H1 (cell line): ENCODE results near the gene SLC9A5. TPM values are rescaled to one million over a fixed set of nuclear protein-coding genes. Genes with fewer than 3 reads are reported as not detected.

ENCODE experiments used
- CTCF ChIA-PET: fragments of 300-600 bp; sonication (Branson Sonifier 250); formaldehyde crosslinking; loops from one replicate; lab custom pipeline; 2021; ENCODE audit not compliant: partially characterized antibody; lab: Charles Lee
- POLR2A ChIA-PET: fragments of 300-600 bp; sonication (Branson Sonifier 250); formaldehyde crosslinking; loops from one replicate; lab custom pipeline; 2021; ENCODE audit warnings: inconsistent platforms; ENCODE audit not compliant: partially characterized antibody; lab: Charles Lee
- DNase-seq, 2 experiments: peaks; one replicate each; pipeline versions ENCODE4 v3.0.0 to v3.0.0-alpha.2; 2010 to 2022; ENCODE audit warnings: low spot score in 2 of 2, low read depth in 1 of 2, mixed read lengths in 1 of 2
- FAIRE-seq: peaks from 2 replicates; lab custom pipeline; 2011; peaks lifted over from hg19 to GRCh38; lab: Jason Lieb, UNC
- H2AFZ ChIP-seq: 2 replicates; pipeline ENCODE4 v1.8.1; 2012; ENCODE audit warnings: low read length, inconsistent platforms
- H2AK5ac ChIP-seq: 2 replicates; pipeline ENCODE4 v1.6.1; 2013; ENCODE audit warnings: low read depth, low read length
- H2BK120ac ChIP-seq: replicated peaks from 2 replicates; pipeline ENCODE3; 2013; ENCODE audit warnings: low read depth, low read length, inconsistent platforms
- H2BK12ac ChIP-seq: 2 replicates; pipeline ENCODE4 v1.6.1; 2013; ENCODE audit warnings: low read depth, low read length
- H2BK15ac ChIP-seq: 2 replicates; pipeline ENCODE4 v1.6.1; 2013; ENCODE audit warnings: low read length
- H2BK20ac ChIP-seq: 2 replicates; pipeline ENCODE4 v1.6.1; 2013; ENCODE audit warnings: low read length
- H2BK5ac ChIP-seq: 2 replicates; pipeline ENCODE4 v1.6.1; 2013; ENCODE audit warnings: low read depth, low read length
- H3K14ac ChIP-seq: 2 replicates; pipeline ENCODE4 v1.6.1; 2013; ENCODE audit warnings: inconsistent platforms; ENCODE audit not compliant: insufficient read length
- H3K18ac ChIP-seq: 2 replicates; pipeline ENCODE4 v1.6.1; 2013; ENCODE audit warnings: low read length; ENCODE audit errors: extremely low read depth
- H3K23ac ChIP-seq: 2 replicates; pipeline ENCODE4 v1.6.1; 2013; ENCODE audit warnings: inconsistent platforms; ENCODE audit not compliant: insufficient read length
- H3K23me2 ChIP-seq: 2 replicates; pipeline ENCODE4 v1.6.1; 2013; ENCODE audit warnings: low read depth, low read length
- H3K27ac ChIP-seq: 2 replicates; pipeline ENCODE4 v1.6.1; 2011; ENCODE audit warnings: low read depth, low read length, inconsistent platforms
- H3K27me3 ChIP-seq, 4 experiments: replicated peaks in 1 of 4; 1 replicate in 1 of 4; 2 replicates in 3 of 4; pipeline versions ENCODE4 v1.6.1 to v1.8.1; 2011 to 2013; ENCODE audit warnings: low read length in 3 of 4, mild to moderate bottlenecking in 3 of 4, inconsistent platforms in 2 of 4, mixed read lengths in 2 of 4, moderate library complexity in 1 of 4; ENCODE audit not compliant: control insufficient read depth in 3 of 4, insufficient read depth in 3 of 4; ENCODE audit errors: extremely low read depth in 1 of 4
- H3K36me3 ChIP-seq, 4 experiments: 2 replicates each; pipeline versions ENCODE4 v1.6.1 to v1.8.1; 2011 to 2013; ENCODE audit warnings: mild to moderate bottlenecking in 4 of 4, low read length in 3 of 4, moderate library complexity in 2 of 4, control low read depth in 1 of 4, inconsistent platforms in 1 of 4; ENCODE audit not compliant: insufficient read depth in 4 of 4, control insufficient read depth in 2 of 4
- H3K4ac ChIP-seq: replicated peaks from 2 replicates; pipeline ENCODE3; 2013; ENCODE audit warnings: low read length, low read depth, mixed read lengths, inconsistent platforms; ENCODE audit not compliant: insufficient read length
- H3K4me1 ChIP-seq, 4 experiments: replicated peaks in 1 of 4; 1 replicate in 1 of 4; 2 replicates in 3 of 4; pipeline versions ENCODE4 v1.6.1 to v1.8.1; 2011 to 2013; ENCODE audit warnings: low read length in 3 of 4, inconsistent platforms in 2 of 4, mixed read lengths in 1 of 4; ENCODE audit not compliant: insufficient read depth in 4 of 4, control insufficient read depth in 3 of 4
- H3K4me2 ChIP-seq, 2 experiments: 2 replicates each; pipeline versions ENCODE4 v1.6.1 to v1.8.1; 2011 to 2013; ENCODE audit warnings: low read depth in 2 of 2, low read length in 2 of 2, control low read depth in 1 of 2, inconsistent platforms in 1 of 2, mild to moderate bottlenecking in 1 of 2; ENCODE audit not compliant: insufficient read depth in 1 of 2
- H3K4me3 ChIP-seq, 4 experiments: fragments of 200-600, 300-600 bp in 1 of 4; sonication (generic), shearing (Covaris generic), sonication (Bioruptor Twin) in 1 of 4; 2 replicates each; pipeline versions ENCODE4 v1.5.1 to v1.8.1; 2011 to 2016; ENCODE audit warnings: low read length in 4 of 4, low read depth in 3 of 4, control low read depth in 2 of 4, inconsistent platforms in 2 of 4, mild to moderate bottlenecking in 2 of 4, mixed read lengths in 1 of 4, moderate library complexity in 1 of 4; ENCODE audit not compliant: insufficient read depth in 2 of 4; ENCODE audit errors: extremely low read depth in 1 of 4
- H3K56ac ChIP-seq: replicated peaks from 2 replicates; pipeline ENCODE3; 2013; ENCODE audit warnings: low read depth, mild to moderate bottlenecking, mixed read lengths, low read length, inconsistent platforms; ENCODE audit not compliant: insufficient read length
- H3K79me1 ChIP-seq: 2 replicates; pipeline ENCODE4 v1.6.1; 2013; ENCODE audit warnings: low read depth, low read length, control low read depth
- H3K79me2 ChIP-seq, 2 experiments: 2 replicates each; pipeline versions ENCODE4 v1.6.1 to v1.8.1; 2012 to 2013; ENCODE audit warnings: low read length in 2 of 2, mild to moderate bottlenecking in 2 of 2, inconsistent platforms in 1 of 2; ENCODE audit not compliant: insufficient read depth in 2 of 2, control insufficient read depth in 1 of 2
- H3K9ac ChIP-seq, 4 experiments: replicated peaks in 1 of 4; 1 replicate in 1 of 4; 2 replicates in 3 of 4; pipeline versions ENCODE4 v1.6.1 to v1.8.1; 2011 to 2013; ENCODE audit warnings: low read depth in 3 of 4, low read length in 3 of 4, control low read depth in 2 of 4, mild to moderate bottlenecking in 2 of 4, moderate library complexity in 2 of 4, inconsistent platforms in 1 of 4; ENCODE audit errors: extremely low read depth in 1 of 4
- H3K9me3 ChIP-seq, 2 experiments: 2 replicates each; pipeline versions ENCODE4 v1.6.1 to v1.8.1; 2012 to 2013; ENCODE audit warnings: mild to moderate bottlenecking in 2 of 2, moderate library complexity in 2 of 2, control low read depth in 1 of 2, inconsistent platforms in 1 of 2, low read depth in 1 of 2, low read length in 1 of 2, mixed read lengths in 1 of 2; ENCODE audit not compliant: insufficient read depth in 2 of 2
- H4K20me1 ChIP-seq, 2 experiments: replicated peaks in 1 of 2; 2 replicates each; pipeline versions ENCODE3 to v1.8.1; 2011 to 2013; ENCODE audit warnings: inconsistent platforms in 2 of 2, low read length in 2 of 2, mild to moderate bottlenecking in 1 of 2; ENCODE audit not compliant: insufficient read depth in 2 of 2, control insufficient read depth in 1 of 2
- H4K5ac ChIP-seq: 2 replicates; pipeline ENCODE4 v1.6.1; 2013; ENCODE audit warnings: low read length, low read depth, mixed read lengths, inconsistent platforms; ENCODE audit not compliant: insufficient read length
- H4K8ac ChIP-seq: 2 replicates; pipeline ENCODE4 v1.8.0; 2013; ENCODE audit warnings: mild to moderate bottlenecking, moderate library complexity, low read length, inconsistent platforms; ENCODE audit not compliant: insufficient read depth; ENCODE audit errors: extremely low read depth
- H4K91ac ChIP-seq: replicated peaks from 2 replicates; pipeline ENCODE3; 2013; ENCODE audit warnings: low read length, mixed read lengths, inconsistent platforms; ENCODE audit not compliant: insufficient read length
- ASH2L ChIP-seq: fragments of 200-600, 300-600 bp; sonication (generic); IDR thresholded peaks from one replicate; pipeline ENCODE4 v1.7.1; 2017; ENCODE audit warnings: low read length
- BACH1 ChIP-seq: IDR thresholded peaks from 2 replicates; pipeline ENCODE4 v1.6.1; 2012; ENCODE audit warnings: low read length, improper control_type of control experiment
- CHD1 ChIP-seq: IDR thresholded peaks from 2 replicates; pipeline ENCODE4 v1.6.1; 2012; ENCODE audit warnings: low read depth, low read length, improper control_type of control experiment
- CREB1 ChIP-seq: IDR thresholded peaks from 2 replicates; pipeline ENCODE4 v1.6.1; 2012; ENCODE audit warnings: inconsistent platforms
- EP300 ChIP-seq, 2 experiments: IDR thresholded peaks; 1 replicate in 1 of 2; 2 replicates in 1 of 2; pipeline ENCODE4 v1.6.1; 2011 to 2012; ENCODE audit warnings: low read depth in 2 of 2, low read length in 2 of 2, mild to moderate bottlenecking in 2 of 2, borderline replicate concordance in 1 of 2, inconsistent platforms in 1 of 2, moderate library complexity in 1 of 2
- EZH2 ChIP-seq: fragments of 200-600 bp; sonication (generic); IDR thresholded peaks from 2 replicates; pipeline ENCODE4 v1.7.1; 2012; ENCODE audit warnings: low read depth, mild to moderate bottlenecking, moderate library complexity, low read length, inconsistent platforms; ENCODE audit not compliant: severe bottlenecking
- JUN ChIP-seq: IDR thresholded peaks from 2 replicates; pipeline ENCODE4 v1.6.1; 2011; ENCODE audit warnings: low read depth, mild to moderate bottlenecking, improper control_type of control experiment, low read length
- KDM4A ChIP-seq: IDR thresholded peaks from one replicate; pipeline ENCODE4 v1.7.1; 2012; ENCODE audit warnings: low read depth, mild to moderate bottlenecking, moderate library complexity, low read length, inconsistent platforms; ENCODE audit not compliant: severe bottlenecking
- MAFK ChIP-seq: IDR thresholded peaks from 2 replicates; pipeline ENCODE4 v1.6.1; 2012; ENCODE audit warnings: low read depth, mild to moderate bottlenecking, improper control_type of control experiment, low read length
- SAP30 ChIP-seq: fragments of 300-600 bp; sonication (generic); IDR thresholded peaks from 2 replicates; pipeline ENCODE4 v1.7.1; 2012; ENCODE audit warnings: low read length, moderate library complexity, mild to moderate bottlenecking, inconsistent platforms; ENCODE audit not compliant: insufficient read depth, insufficient replicate concordance
- SIRT6 ChIP-seq: IDR thresholded peaks from one replicate; pipeline ENCODE4 v1.7.1; 2012; ENCODE audit warnings: low read length, inconsistent platforms
- SP4 ChIP-seq: IDR thresholded peaks from 2 replicates; pipeline ENCODE4 v1.6.1; 2012; ENCODE audit warnings: low read length, inconsistent platforms
- SRF ChIP-seq: IDR thresholded peaks from 2 replicates; pipeline ENCODE4 v1.6.1; 2011; ENCODE audit warnings: mild to moderate bottlenecking, low read depth, low read length, moderate library complexity
- TAF7 ChIP-seq: optimal IDR thresholded peaks from 2 replicates; pipeline ENCODE3; 2011; ENCODE audit warnings: low read depth, mild to moderate bottlenecking, inconsistent platforms, low read length, moderate library complexity, borderline replicate concordance
- TCF12 ChIP-seq: IDR thresholded peaks from 2 replicates; pipeline ENCODE4 v1.6.1; 2011; ENCODE audit warnings: low read depth, mild to moderate bottlenecking, low read length
- ZNF274 ChIP-seq: IDR thresholded peaks from 2 replicates; pipeline ENCODE4 v1.7.0; 2012; ENCODE audit warnings: low read length, borderline replicate concordance; ENCODE audit errors: extremely low read depth
- WGBS, 2 experiments: shearing (Covaris generic) in 1 of 2; methylation state at CpG; one replicate each; pipeline versions ENCODE4 v1.1.6 to v1.1.7; 2013 to 2015; ENCODE audit warnings: low lambda C conversion rate in 2 of 2, mixed read lengths in 2 of 2, inconsistent platforms in 1 of 2, low coverage in 1 of 2, missing lambda C conversion rate in 1 of 2; ENCODE audit not compliant: insufficient replicate concordance in 2 of 2, insufficient coverage in 1 of 2, insufficient read length in 1 of 2; ENCODE audit errors: extremely low coverage in 1 of 2, missing lambda C conversion rate in 1 of 2; 5-methylcytosine and 5-hydroxymethylcytosine counted together
- polyA plus RNA-seq, 7 experiments: library from polyadenylated mRNA; depleted of rRNA in 3 of 7; stranded (reverse) in 5 of 7; unstranded in 2 of 7; fragments of >200 nt in 5 of 7; fragments of 200-250 nt in 2 of 7; gene quantifications; 1 replicate in 5 of 7; 2 replicates in 1 of 7; 4 replicates in 1 of 7; pipeline versions ENCODE4 v1.2.1 to v1.2.3, GENCODE V29; 2011 to 2013; ENCODE audit warnings: missing spikeins in 2 of 7, mixed read lengths in 2 of 7
- total RNA-seq: library from RNA; stranded (reverse); fragmentation: NEBNext Ultra II Directional; extraction: Animal tissue kit (Norgen Biotek cat#: 25700); gene quantifications from 2 replicates; pipeline ENCODE4 v1.2.1, GENCODE V29; 2021

The SLC9A5 gene
- total and polyA plus RNA-seq, 2 of the 8 experiments (the other 6 are each of a cell fraction or from before 2014, with no cell fraction given) = 7.9 to 8.6 TPM

- Histone ChIP-seq H3K79me2 (no peaks in the 10 kb centered on the region), H3K4me2 (no peak overlapping the region), H3K23ac (no peak overlapping the region), H3K36me3 (no peaks in the 10 kb centered on the region), H3K27me3 (peaks cover 0 to 5% (median 0%) of the 10 kb centered on the region in 4 experiments; a peak in 2 of 7 replicates), H3K79me1 (no peaks in the 10 kb centered on the region), H3K18ac (no peak overlapping the region), H4K5ac (no peak overlapping the region), H3K4me1 (no peaks in the 10 kb centered on the region), H2BK5ac (no peak overlapping the region), H3K4ac (no peak overlapping the region), H4K20me1 (no peaks in the 10 kb centered on the region), H3K27ac (no peak overlapping the region), H2BK20ac (no peak overlapping the region), H2AK5ac (no peak overlapping the region), H2BK15ac (no peak overlapping the region), H3K56ac (no peak overlapping the region), H4K8ac (no peak overlapping the region), H2BK120ac (no peak overlapping the region), H4K91ac (no peak overlapping the region), H2AFZ (no peak overlapping the region), H3K4me3 (no peak overlapping the region), H3K9me3 (no peaks in the 10 kb centered on the region; a peak in 1 of 4 replicates), H3K9ac (no peak overlapping the region), H3K23me2 (no peaks in the 10 kb centered on the region), H3K14ac (no peak overlapping the region), H2BK12ac (no peak overlapping the region)
- 90% methylated on average over 7 of the region's 7 CpGs; no CpG with 5 or more reads in 1 of the 2 experiments for WGBS, 2 experiments
- ChIA-PET CTCF (interaction anchor here (1.4 to 11.3 kb wide), 2 partner anchors 13 to 17 kb away, joined by 3 to 93 read pairs; no protein-coding TSS in a partner anchor), POLR2A (no interaction called here)
- no peak for FAIRE-seq
- DNase-seq = no peak
- TF ChIP-seq MAFK (no peak), SAP30 (no peak), CREB1 (no peak), CHD1 (no peak), JUN (no peak), TCF12 (no peak), SRF (no peak), ZNF274 (no peak), TAF7 (no peak), ASH2L (no peak), EZH2 (no peak), BACH1 (no peak), SP4 (no peak), EP300 (IDR thresholded peaks at IDR 0.05; ENCODE audit: borderline replicate concordance in 1 of 2, low read depth in 2 of 2, low read length in 2 of 2) (no peak), SIRT6 (no peak), KDM4A (no peak)
Measured at GRCh38 chr16:67302076-67302475, 53.3 kb downstream of the SLC9A5 start.
